ENCODE measurements around the gene B4GALNT4.
"Not testable (repeated sequence)": the region's sequence is repeated elsewhere in the genome, so short reads cannot be mapped to it uniquely, and the experiment has no call there.

B4GALNT4 gene, protein sequence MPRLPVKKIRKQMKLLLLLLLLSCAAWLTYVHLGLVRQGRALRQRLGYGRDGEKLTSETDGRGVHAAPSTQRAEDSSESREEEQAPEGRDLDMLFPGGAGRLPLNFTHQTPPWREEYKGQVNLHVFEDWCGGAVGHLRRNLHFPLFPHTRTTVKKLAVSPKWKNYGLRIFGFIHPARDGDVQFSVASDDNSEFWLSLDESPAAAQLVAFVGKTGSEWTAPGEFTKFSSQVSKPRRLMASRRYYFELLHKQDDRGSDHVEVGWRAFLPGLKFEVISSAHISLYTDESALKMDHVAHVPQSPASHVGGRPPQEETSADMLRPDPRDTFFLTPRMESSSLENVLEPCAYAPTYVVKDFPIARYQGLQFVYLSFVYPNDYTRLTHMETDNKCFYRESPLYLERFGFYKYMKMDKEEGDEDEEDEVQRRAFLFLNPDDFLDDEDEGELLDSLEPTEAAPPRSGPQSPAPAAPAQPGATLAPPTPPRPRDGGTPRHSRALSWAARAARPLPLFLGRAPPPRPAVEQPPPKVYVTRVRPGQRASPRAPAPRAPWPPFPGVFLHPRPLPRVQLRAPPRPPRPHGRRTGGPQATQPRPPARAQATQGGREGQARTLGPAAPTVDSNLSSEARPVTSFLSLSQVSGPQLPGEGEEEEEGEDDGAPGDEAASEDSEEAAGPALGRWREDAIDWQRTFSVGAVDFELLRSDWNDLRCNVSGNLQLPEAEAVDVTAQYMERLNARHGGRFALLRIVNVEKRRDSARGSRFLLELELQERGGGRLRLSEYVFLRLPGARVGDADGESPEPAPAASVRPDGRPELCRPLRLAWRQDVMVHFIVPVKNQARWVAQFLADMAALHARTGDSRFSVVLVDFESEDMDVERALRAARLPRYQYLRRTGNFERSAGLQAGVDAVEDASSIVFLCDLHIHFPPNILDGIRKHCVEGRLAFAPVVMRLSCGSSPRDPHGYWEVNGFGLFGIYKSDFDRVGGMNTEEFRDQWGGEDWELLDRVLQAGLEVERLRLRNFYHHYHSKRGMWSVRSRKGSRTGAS

DNA sequence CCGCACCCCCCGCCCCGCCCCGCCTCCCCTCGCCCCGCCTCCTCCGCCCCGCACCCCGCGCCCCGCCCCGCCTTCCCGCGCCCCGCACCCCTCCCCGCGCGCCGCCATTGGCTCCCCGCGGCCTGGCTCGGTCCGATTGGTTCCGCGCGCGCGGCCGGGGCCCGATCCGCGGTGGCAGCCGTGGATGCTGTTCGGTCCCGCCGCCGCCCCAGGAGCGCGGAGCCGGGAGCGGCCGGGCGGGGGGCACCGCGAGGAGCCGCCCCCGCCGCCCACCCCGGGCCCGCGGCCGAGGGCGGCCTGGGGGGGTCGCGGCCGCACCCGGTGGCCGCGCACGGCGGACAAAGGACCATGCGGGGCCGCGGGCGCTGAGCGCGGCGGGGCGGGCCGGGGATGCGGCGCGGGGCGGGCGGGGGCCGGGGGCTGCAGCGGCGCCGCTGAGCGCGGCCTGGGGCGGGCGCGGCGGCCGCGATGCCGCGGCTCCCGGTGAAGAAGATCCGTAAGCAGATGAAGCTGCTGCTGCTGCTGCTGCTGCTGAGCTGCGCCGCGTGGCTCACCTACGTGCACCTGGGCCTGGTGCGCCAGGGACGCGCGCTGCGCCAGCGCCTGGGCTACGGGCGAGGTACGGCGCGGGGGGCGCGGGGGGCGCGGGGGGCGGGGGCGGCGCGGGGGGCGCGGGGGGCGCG lies at the start of gene B4GALNT4:
Gene B4GALNT4, plus strand, starts transcription at position 164 of the 683 bp plus-strand sequence. Its CDS starts 305 bp downstream, at position 469.
- no peak for DNase-seq (ENCODE audit: low read depth)

DNA sequence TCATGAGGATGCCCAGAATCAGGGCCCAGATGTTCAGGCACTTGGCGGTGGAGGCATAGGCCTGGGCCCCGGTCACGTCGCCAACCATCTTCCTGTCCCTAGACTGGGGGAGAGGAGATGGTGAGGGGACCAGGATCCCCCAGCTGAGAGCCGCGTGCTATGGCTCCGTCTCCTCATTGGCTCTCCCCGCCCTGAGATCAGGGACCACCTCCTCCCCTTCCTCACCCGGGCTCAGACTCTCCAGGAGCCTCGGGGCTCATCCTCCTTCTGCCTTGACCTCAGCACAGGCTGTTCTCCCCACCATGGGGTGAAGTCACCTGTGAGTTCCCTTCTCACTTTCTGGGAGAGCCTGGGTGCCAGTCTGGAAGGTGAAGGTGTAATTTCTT lies 49.4 kb upstream of the B4GALNT4 start:
- not testable (repeated sequence) for DNase-seq (ENCODE audit: low read depth)

DNA sequence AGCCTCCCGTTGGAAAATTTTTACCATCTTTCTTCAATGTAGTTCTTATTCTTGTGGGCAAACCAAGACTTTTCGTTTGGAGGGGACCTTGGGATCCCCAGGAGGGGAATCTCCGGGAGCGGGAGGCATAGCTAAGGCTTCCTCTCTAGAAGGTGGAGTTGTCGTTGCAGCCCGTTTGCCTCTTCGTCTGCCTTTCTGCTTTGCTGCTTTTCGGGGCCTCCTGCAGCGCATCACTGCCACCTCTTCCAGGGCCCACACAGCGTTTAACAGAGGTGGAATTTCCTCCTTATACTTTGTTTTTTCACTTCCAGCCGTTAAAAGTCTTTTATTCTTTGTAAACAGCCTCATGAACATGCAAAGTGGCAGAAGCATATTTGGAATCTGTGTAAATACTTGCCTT lies 45.1 kb upstream of the B4GALNT4 start:
- no peak for DNase-seq (ENCODE audit: low read depth)

DNA sequence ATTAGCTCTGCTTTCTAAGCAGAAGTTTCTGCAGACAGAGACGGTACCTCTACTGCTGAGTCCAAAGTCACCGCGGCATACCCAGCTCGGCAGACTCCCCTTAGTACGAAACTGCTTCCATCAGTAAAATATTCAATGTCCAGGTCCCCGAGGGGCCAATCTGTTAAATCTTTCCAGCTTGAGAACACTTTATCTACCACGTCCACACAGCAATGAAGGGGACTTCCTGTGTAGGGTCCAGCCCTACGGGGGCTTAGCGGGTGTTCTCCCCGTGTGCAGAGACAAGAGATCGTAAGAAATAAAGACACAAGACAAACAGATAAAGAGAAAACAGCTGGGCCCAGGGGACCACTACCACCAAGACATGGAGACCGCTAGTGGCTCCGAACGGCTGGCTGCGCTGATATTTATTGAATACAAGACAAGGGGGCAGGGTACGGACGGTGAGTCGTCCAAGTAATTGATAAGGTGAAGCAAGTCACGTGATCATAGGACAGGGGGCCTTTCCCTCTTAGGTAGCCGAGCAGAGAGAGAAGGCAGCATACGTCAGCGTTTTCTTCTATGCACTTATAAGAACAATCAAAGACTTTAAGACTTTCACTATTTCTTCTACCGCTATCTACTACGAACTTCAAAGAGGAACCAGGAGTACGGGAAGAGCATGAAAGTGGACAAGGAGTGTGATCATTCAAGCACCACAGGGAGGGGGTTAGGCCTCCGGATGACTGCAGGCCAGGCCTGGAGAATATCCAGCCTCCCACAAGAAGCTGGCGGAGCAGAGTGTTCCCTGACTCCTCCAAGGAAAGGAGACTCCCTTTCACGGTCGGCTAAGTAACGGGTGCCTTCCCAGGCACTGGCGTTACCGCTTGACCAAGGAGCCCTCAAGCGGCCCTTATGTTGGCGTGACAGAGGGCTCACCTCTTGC lies 44.4 kb upstream of the B4GALNT4 start:
- not testable (repeated sequence) for DNase-seq (ENCODE audit: low read depth)

DNA sequence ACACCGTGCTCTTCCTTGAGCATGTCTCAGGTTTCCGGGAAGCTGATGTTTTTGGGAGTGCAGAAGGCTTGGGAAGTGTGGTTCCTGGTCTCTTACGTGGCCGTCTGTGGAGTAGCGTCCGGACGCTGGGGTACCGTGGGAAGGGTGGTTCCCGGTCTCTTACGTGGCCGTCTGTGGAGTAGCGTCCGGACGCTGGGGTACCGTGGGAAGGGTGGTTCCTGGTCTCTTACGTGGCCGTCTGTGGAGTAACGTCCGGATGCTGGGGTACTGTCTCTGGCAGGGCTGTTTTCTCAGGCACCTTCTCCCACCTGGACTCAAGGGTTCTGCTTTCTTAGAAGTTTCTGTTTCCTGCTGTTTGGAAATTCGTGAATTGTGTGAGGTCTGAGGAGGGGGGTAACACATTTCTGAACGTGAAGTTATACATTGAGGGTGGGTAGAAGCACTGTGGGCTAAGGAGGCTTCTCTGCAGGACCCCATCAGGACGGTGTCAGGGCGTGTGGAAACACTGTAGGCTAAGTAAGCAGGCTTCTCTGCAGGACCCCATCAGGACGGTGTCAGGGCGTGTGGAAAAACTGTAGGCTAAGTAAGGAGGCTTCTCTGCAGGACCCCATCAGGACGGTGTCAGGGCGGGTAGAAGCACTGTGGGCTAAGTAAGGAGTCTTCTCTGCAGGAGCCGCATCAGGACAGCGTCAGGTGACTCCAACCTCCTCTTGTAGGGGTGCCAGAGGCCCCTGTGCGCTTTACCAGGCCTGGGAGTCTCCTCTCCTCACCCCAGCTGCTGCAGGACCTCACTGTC lies 43.3 kb upstream of the B4GALNT4 start:
- no peak for DNase-seq (ENCODE audit: low read depth)

DNA sequence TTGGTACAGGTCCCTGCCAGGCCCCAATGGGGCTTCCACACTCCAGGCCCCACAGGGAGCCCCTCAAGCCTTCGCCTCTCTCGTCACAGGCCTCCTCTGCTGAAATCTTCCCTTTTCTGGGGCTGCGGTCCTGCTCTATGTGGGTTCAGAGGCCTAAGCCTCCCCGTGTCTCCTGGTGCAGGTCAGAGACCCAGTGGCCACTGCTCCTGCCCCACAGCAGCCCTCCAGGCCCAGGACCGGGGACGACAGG lies 42.8 kb upstream of the B4GALNT4 start:
- no peak for DNase-seq (ENCODE audit: low read depth)

DNA sequence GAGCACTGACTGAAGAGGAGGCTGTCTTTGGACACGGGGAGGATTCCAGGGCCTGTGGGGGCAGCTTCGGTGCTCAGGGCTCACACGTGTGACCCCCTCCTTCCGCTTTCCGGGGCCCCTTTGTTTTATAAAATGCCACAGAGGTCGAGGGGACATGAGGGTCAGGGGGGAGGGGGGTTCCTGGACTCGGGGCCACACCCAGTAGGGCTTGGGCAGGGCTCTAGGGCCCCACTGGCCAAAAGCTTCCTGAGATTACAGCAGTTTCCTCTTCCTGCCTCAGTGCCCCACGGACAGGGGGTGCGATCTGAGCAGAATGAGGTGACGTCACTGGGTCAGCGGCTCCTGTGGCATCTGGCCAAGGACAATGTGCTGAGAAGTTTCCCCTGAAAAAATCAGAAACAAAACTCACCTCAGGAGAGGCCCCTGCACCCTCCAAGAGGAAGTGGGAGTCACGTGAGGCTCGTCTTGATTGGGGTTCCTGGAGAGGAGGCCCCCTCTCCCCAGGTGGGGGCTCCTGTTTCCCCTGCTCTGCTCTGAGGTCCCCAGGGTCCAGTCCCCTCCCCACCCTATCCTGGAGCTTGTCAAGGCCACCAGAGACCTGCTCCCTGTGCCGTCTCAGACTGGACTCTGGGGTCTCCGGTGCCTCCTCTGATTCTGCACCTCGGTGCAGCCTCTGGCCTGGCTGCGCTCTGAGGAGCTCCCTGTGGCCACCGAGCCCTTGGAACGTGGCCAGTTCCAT lies 42.3 kb upstream of the B4GALNT4 start:
- DNase-seq (ENCODE audit: low read depth), result no peak

DNA sequence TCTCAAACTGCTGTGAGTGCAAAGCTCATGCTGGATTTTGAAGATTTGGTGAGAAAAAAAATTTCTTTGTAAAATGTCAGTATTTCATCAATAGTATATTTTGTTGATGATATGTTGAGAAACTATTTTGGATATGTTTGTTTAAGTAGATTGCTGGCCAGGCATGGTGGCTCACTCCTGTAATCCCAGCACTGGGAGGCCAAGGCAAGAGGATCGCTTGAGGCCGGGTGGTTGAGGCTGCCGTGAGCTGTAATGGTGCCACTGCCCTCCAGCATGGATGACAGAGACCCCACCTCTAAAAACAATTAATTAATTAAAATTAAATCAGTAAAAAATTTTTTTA lies 41.7 kb upstream of the B4GALNT4 start:
- DNase-seq (ENCODE audit: low read depth), result no peak

DNA sequence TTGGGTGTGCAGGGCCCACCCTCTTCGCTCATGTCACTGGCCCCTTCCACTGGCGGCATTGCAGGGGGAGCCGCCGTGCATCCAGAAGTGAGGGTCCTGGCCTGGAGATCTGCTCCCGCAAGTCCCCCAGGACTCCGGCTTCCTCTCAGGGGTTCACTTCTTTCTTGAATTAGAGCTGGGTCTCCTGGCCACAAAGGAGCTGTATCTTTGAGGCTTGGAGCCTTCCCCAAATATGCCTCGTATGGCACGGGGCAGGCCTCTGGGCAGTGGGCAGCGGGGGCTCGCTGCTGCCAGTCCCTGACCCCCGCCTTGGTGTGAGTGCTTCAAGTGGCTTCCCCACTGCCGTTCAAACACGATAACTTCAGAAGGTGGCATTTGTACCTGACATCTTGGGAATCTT lies 41.3 kb upstream of the B4GALNT4 start:
- no peak for DNase-seq (ENCODE audit: low read depth)

DNA sequence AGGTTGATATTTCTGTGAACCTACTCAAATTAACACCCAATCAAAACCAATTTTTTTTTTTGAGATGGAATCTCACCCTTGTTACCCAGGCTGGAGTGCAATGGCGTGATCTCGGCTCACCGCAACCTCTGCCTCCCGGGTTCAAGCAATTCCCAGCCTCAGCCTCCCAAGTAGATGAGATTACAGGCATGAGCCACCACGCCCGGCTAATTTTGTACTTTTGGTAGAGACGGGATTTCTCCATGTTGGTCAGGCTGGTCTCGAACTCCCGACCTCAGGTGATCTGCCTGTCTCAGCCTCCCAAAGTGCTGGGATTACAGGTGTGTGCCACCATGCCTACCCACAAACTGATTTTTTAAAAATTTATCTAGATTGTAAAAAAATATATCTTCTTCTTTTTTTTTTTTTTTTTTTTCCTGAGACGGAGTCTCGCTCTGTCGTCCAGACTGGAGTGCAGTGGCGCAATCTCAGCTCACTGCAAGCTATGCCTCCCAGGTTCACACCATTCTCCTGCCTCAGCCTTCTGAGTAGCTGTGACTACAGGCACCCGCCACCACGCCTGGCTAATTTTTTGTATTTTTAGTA lies 40.7 kb upstream of the B4GALNT4 start:
- DNase-seq (ENCODE audit: low read depth), result not testable (repeated sequence)

DNA sequence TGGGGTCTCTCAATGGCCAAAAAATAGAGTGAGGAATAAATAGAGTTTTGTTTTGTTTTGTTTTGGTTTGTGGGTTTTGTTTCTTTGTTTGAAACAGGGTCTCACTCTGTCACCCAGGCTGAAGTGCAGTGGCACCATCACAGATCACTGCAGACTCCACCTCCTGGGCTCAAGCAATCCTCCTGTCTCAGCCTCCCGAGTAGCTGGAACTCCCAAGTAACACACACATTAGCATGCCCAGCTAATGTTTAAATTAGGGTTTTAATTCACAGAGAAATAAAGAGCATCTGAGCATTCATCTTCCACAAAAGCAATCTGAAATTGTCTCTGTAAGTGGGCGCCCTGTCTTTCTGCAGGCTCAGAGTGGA lies 39.4 kb upstream of the B4GALNT4 start:
- DNase-seq (ENCODE audit: low read depth), result no peak

DNA sequence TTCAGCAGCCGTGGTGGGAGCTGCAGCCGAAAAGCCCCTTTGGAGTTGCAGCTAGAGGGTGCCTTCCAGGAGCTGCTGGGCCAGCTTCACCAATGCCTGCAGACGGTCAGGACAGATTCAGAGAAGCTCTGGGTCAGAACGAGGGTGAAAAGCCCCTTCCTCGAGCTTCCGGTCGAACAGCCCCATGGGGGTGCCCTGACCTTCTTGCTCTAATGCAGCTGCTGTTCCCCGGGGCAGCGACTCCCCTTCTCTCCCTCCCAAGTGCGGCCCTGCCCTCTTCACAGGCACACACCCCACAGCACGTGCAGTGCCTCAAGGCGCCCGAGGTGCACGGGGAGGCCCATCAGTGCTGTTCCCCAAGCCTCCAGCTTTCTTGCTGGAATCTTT lies 39.0 kb upstream of the B4GALNT4 start:
- no peak for DNase-seq (ENCODE audit: low read depth)

DNA sequence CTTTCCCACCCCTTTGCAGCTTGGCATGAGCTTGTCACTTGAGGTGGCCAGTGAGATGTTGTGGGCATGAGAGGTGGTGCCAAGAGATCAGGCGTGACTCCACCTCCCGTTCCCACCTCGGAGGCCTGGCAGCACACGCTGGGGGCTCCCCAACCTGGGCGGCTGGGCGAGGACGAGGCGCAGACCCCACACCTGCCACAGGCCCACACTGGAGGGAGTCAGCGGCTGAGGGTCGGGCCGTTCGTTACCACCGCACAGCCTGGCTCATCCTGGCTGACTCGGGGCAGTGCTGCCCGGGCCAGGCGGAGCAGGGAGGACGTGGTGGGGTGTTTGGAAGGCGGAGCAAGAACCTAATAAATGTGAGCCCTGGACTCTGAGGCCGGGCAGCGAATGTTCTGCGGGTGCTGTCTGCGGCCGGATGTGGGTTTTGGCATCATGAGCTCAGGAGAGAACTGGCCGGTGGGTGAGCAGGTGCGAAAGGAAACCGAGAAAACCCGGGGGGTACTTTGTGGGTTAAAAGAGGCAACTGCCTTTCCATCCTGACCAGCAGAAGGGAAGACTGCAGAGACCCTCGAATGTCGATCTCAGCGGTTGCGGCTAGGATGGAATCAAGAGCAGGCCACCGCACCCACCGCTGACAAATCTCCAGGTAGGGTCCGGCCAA lies 38.5 kb upstream of the B4GALNT4 start:
- no peak for DNase-seq (ENCODE audit: low read depth)

DNA sequence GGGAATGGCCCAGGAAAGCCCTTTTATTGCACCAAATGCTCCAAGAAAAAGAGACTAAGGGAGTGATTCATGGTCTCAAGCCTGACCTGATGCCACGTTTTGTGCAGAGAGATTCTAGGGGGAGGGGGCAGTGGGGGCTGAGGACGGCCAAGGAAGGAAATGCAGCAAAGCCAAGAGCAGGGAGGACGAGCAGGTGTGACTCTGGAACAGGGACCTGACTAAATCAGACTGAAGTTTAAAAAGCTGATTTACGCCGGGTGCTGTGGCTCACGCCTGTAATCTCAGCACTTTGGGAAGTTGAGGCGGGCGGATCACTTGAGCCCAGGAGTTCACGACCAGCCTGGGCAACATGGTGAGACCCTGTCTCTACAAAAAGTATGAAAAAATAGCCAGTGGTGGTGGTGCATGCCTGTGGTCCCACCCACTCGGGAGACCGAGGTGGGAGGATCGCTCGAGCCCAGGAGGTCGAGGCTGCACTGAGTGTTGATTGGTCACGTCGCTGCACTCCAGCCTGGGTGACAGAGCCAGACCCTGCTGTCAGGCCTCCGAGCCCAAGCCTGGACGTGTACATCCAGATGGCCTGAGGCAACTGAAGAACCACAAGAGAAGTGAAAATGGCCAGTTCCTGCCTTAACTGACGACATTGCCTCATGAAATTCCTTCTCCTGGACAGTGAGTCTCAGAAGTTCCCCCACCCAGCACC lies 37.8 kb upstream of the B4GALNT4 start:
- no peak for DNase-seq (ENCODE audit: low read depth)

DNA sequence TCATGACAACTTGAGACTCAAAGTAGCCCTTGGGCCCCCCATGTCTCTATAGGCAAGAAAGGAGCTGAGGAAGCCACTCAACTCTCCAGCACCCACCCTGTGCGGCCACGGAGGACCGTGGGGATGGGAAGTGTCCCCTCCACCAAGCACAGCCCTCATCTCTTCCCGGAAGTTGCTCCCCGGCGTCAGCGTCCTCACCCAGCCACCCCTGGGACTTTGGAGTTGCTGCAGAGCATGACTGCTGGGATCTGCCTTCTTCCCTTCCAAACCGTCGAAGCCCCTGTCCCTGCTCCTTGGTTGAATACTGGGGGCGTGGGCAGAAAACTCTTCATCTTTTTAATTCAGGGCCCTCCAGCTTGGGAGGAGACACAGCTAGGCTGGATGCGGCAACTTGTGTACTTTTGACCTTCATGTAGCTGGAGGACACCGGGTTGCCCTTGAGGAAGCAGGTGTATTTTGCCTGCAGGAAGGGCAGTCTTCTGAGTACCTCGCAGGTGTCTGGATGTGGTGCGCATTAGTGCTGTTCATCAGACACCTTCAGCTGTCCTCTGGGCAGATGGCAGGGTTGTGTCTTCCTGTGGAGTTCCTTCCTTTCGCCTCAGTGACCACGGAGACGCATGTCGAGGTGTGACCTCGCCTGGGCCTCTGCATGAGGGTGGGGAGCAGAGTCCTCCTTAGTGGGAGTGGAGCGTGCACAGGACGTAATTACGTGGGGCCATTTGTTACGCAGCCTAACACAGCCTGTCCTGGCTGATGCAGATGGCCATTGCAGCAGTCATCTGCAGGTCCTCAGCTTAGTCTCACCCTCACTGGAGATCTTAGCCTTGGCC lies 36.4 kb upstream of the B4GALNT4 start:
- DNase-seq (ENCODE audit: low read depth), result no peak

DNA sequence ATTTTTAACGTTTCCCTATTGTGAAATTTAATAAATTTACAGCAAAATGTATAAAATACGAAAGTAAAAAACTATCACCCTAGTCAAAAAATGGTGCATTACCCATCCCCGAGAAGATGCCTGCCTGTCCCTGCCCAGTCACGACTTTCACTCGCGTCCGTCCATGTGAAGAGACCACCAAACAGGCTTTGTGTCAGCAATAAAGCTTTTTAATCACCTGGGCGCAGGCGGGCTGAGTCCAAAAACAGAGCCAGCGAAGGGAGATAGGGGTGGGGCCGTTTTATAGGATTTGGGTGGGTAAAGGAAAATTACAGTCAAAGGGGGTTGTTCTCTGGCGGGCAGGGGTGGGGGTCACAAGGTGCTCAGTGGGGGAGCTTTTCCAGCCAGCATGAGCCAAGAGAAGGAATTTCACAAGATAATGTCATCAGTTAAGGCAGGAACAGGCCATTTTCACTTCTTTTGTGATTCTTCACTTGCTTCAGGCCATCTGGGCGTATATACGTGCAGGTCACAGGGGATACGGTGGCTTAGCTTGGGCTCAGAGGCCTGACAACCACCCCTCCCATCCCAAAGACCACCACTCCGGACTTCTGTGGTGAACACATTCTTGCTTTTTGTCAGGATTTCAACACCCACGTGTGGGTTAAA lies 35.6 kb upstream of the B4GALNT4 start:
- DNase-seq (ENCODE audit: low read depth), result not testable (repeated sequence)
